ENCODE results near the gene SETD5. TPM values are rescaled to one million over a fixed set of nuclear protein-coding genes. Genes with fewer than 3 reads are reported as not detected.

The SETD5 gene
- total and polyA plus RNA-seq, 2 donors (not counting 3 experiments of a cell fraction or from before 2014, with no cell fraction given), result 48.2 to 149 TPM

- dilution Hi-C loops (cut with MboI; ENCODE audit: extremely low pct_ligation_motif_present, low sequenced_read_pairs) (no loop called here), intact Hi-C loops (cut with micrococcal nuclease) (no loop called here)
- H3K27me3 ChIP-seq (ENCODE audit: control insufficient read depth in 2 of 2, insufficient read depth in 2 of 2, low read length in 2 of 2), result no peaks in the 10 kb centered on the region
- no peak overlapping the region for H3K4me3 ChIP-seq (replicated peaks in 1 of 3; ENCODE audit: insufficient read depth in 1 of 3, low read depth in 1 of 3, low read length in 3 of 3)
- H3K4me1 ChIP-seq (ENCODE audit: control insufficient read depth, extremely low read depth, insufficient read depth, low read length), result peaks cover 15% of the 10 kb centered on the region
- H3K27ac ChIP-seq (ENCODE audit: insufficient read depth, low read depth, low read length), result no peak overlapping the region
- no peaks in the 10 kb centered on the region for H3K9me3 ChIP-seq (replicated peaks; ENCODE audit: control insufficient read depth, insufficient read depth, low read length)
- peaks cover 32 to 39% of the 10 kb centered on the region in 2 experiments for H3K36me3 ChIP-seq (ENCODE audit: control insufficient read depth in 2 of 2, extremely low read depth in 1 of 2, insufficient read depth in 2 of 2, low read length in 2 of 2)
- H2AFZ ChIP-seq (ENCODE audit: low read depth, low read length), result no peak overlapping the region
- peaks cover 41% of the 10 kb centered on the region for H3K79me2 ChIP-seq (ENCODE audit: control insufficient read depth, insufficient read depth, low read length)
- H3K4me2 ChIP-seq (ENCODE audit: insufficient read depth, low read length), result no peak overlapping the region
- H3K9ac ChIP-seq (replicated peaks; ENCODE audit: extremely low read depth, insufficient read depth, low read length), result no peak overlapping the region
- TF ChIP-seq FOS (IDR thresholded peaks at IDR 0.05; ENCODE audit: borderline replicate concordance, insufficient read depth, low read length), result no peak
- TF ChIP-seq MYC (IDR thresholded peaks at IDR 0.05; ENCODE audit: low read depth, low read length), result no peak
- TF ChIP-seq POLR2AphosphoS5 (IDR thresholded peaks at IDR 0.05; ENCODE audit: insufficient read depth, low read depth, low read length), result no peak
- no peak for TF ChIP-seq POLR2A (IDR thresholded peaks at IDR 0.05; ENCODE audit: low read depth, low read length)
- TF ChIP-seq EZH2 (IDR thresholded peaks at IDR 0.05; ENCODE audit: borderline replicate concordance, low read depth, low read length, severe bottlenecking), result no peak
- no peak for TF ChIP-seq CTCF (IDR thresholded peaks at IDR 0.05; ENCODE audit: extremely low read depth in 1 of 2, insufficient read depth in 1 of 2, low read depth in 1 of 2, low read length in 2 of 2)
- TF ChIP-seq MAX (IDR thresholded peaks at IDR 0.05; ENCODE audit: insufficient read depth, insufficient read length), result no peak
- no peak for TF ChIP-seq GATA2 (IDR thresholded peaks at IDR 0.05; ENCODE audit: insufficient read depth, insufficient read length, low read depth, low read length)
- no peak for TF ChIP-seq JUN (IDR thresholded peaks at IDR 0.05; ENCODE audit: borderline replicate concordance, insufficient read depth, insufficient read length, low read depth)
- no TSS peak for BruUV-seq (replicated peaks)
- ChIA-PET POLR2A (no interaction called here), CTCF (no interaction called here)
- H3K9me1 ChIP-seq (replicated peaks; ENCODE audit: control insufficient read depth, extremely low read depth, insufficient read depth, low read length), result no peaks in the 10 kb centered on the region
- H4K20me1 ChIP-seq (replicated peaks; ENCODE audit: control insufficient read depth, extremely low read depth, insufficient read depth, low read length), result peaks cover 5% of the 10 kb centered on the region
- FAIRE-seq (no peak), DNase-seq (ENCODE audit: low read depth, low spot score) (no peak)
These were observed 8.7 kb upstream of the SETD5 start for GRCh38 chr3:9388562-9389272.

All from endothelial cell of umbilical vein (primary cell).